HG03175 (cell line): ENCODE measurements around the gene STXBP6.
"Not testable (repeated sequence)": the region's sequence is repeated elsewhere in the genome, so short reads cannot be mapped to it uniquely, and the experiment has no call there.

Experiments
- ATAC-seq: cut with Tn5 transposase; IDR thresholded peaks from one replicate; pipeline ENCODE4 v1.9.1; 2021; ENCODE audit warnings: mild to moderate bottlenecking, moderate library complexity; ENCODE audit not compliant: unreplicated experiment

Gene STXBP6

GRCh38 chr14:24774187-24774915, 275.6 kb downstream of the STXBP6 start:
- no peak for ATAC-seq

GRCh38 chr14:24773564-24773963, 276.4 kb downstream of the STXBP6 start:
- not testable (repeated sequence) for ATAC-seq

DNA sequence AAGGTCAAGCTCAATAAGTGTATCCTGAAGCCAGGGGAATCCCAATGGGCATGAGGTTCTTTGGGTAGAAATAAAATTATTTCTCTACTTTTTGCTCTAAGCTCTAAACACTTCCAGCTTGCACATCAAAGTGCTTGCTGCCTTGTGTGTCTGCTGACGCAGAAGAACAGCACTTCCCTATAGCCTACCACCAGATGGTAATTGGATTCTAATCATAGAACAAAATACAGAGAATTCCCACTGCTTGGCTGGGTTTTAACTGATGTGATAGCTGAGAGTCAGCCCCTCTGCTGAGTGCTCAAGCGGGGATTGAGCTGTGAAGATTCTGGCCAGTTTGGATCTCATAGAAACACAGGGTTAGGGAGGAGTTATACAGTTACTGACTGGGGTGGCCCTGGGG, 283.5 kb downstream of the STXBP6 start:
- ATAC-seq: no peak

DNA sequence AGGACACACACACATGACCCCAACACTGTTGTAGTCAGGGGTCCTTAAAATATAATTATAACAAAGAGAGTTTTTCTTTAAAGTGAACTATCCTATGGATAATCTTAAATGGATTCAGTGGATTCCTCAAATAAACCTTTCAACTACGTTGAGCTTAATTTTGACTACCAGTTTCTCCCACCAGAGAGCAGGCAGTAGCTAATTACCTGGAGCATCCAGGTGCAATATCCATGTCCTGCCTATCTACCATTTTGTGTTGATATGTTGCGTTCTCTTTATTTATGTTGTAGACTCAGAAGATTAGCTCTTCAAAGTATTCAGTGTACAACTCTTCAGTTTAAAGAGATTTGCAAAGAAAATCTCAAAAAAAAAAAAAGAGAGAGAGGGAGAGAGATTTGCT, 288.8 kb downstream of the STXBP6 start:
- ATAC-seq: no peak
